ENCODE data around the gene DCBLD1.

The DCBLD1 gene

GRCh38 chr6:117568247-117568646 lies 85.8 kb downstream of the DCBLD1 start:
- DNase-seq: no peak

GRCh38 chr6:117568831-117569410 lies 86.4 kb downstream of the DCBLD1 start:
- DNase-seq: no peak

- no peak for DNase-seq
Measured at GRCh38 chr6:117573006-117573680, 90.7 kb downstream of the DCBLD1 start.

- no peak for DNase-seq
Measured at GRCh38 chr6:117574198-117574597, 91.7 kb downstream of the DCBLD1 start.

GRCh38 chr6:117585647-117586046 lies 103.2 kb downstream of the DCBLD1 start:
- DNase-seq: no peak

GRCh38 chr6:117590447-117590846 lies 108.0 kb downstream of the DCBLD1 start:
- no peak for DNase-seq

GRCh38 chr6:117591405-117591804 lies 108.9 kb downstream of the DCBLD1 start:
- no peak for DNase-seq

- no peak for DNase-seq
Measured at GRCh38 chr6:117592983-117593759, 110.7 kb downstream of the DCBLD1 start.

GRCh38 chr6:117595099-117595923 lies 112.8 kb downstream of the DCBLD1 start:
- no peak for DNase-seq

GRCh38 chr6:117597755-117598154 lies 115.3 kb downstream of the DCBLD1 start:
- no peak for DNase-seq

All from SHP77 treated with DMSO at 0.1 percent for 48 hours (cell line).